HCT116 (cell line): Measurements from ENCODE around the gene KAZN. TPM values are rescaled to one million over a fixed set of nuclear protein-coding genes. Genes with fewer than 3 reads are reported as not detected.

Experiments used
- ATAC-seq: fragments of 200-7000 bp; cut with Tn5 transposase; 2 replicates; pipeline ENCODE4 v1.9.1; 2020; ENCODE audit warnings: mild to moderate bottlenecking, moderate library complexity
- BruUV-seq: library from RNA; stranded (reverse); fragments of 400-500 nt; replicated peaks from 2 replicates; lab custom pipeline; 2021; lab: Mats Ljungman, UMichigan
- CTCF ChIA-PET: fragments of 300-600 bp; sonication (Branson Sonifier 250); formaldehyde crosslinking; loops from one replicate; lab custom pipeline; 2021; ENCODE audit warnings: antibody characterized with exemption; lab: Charles Lee
- POLR2A ChIA-PET: fragments of 300-600, 350-600 bp; sonication (Branson Sonifier 250); formaldehyde crosslinking; loops from one replicate; lab custom pipeline; 2021; ENCODE audit warnings: antibody characterized with exemption; lab: Charles Lee
- RAD21 ChIA-PET, 2 experiments: fragments of 300-600 bp; sonication (Branson Sonifier 250); formaldehyde crosslinking; loops; one replicate each; lab custom pipeline; 2023; ENCODE audit warnings: low total read pairs in 2 of 2; ENCODE audit not compliant: uncharacterized antibody in 2 of 2, unreplicated experiment in 2 of 2, low non-redundant PET in 1 of 2; lab: Charles Lee
- DNase-seq: peaks from one replicate; pipeline ENCODE4 v3.0.0-alpha.2; 2010; ENCODE audit warnings: low read depth, low spot score
- H2AFZ ChIP-seq: fragments of 200-600 bp; shearing (Covaris generic), sonication (generic); 2 replicates; pipeline ENCODE4 v1.6.1; 2017; ENCODE audit warnings: low read depth, mixed run types, mixed read lengths, antibody characterized with exemption, low read length; ENCODE audit not compliant: poor library complexity, severe bottlenecking
- H3K27ac ChIP-seq: 2 replicates; pipeline ENCODE4 v1.5.1; 2012; ENCODE audit warnings: low read depth, low read length
- H3K27me3 ChIP-seq: fragments of 200-600 bp; sonication (generic); 2 replicates; pipeline ENCODE4 v1.6.1; 2016; ENCODE audit warnings: mixed run types, low read length, mixed read lengths; ENCODE audit not compliant: insufficient read depth
- H3K36me3 ChIP-seq, 2 experiments: fragments of 200-500 bp in 1 of 2; fragments of 200-600 bp in 1 of 2; sonication (Bioruptor generic) in 1 of 2; sonication (generic) in 1 of 2; 2 replicates each; pipeline versions ENCODE4 v1.5.1 to v1.6.1; 2014 to 2016; ENCODE audit warnings: low read length in 2 of 2, inconsistent platforms in 1 of 2, mixed read lengths in 1 of 2, mixed run types in 1 of 2; ENCODE audit not compliant: insufficient read depth in 2 of 2, control insufficient read depth in 1 of 2
- H3K4me1 ChIP-seq, 2 experiments: fragments of 200-600 bp in 1 of 2; sonication (generic) in 1 of 2; 2 replicates each; pipeline versions ENCODE4 v1.5.1 to v1.6.1; 2012 to 2017; ENCODE audit warnings: low read length in 2 of 2, inconsistent platforms in 1 of 2, mild to moderate bottlenecking in 1 of 2, mixed read lengths in 1 of 2, mixed run types in 1 of 2, moderate library complexity in 1 of 2; ENCODE audit not compliant: insufficient read depth in 2 of 2, control insufficient read depth in 1 of 2
- H3K4me2 ChIP-seq: fragments of 200-600 bp; sonication (generic); 2 replicates; pipeline ENCODE4 v1.6.1; 2017; ENCODE audit warnings: mixed run types, low read length, mixed read lengths
- H3K4me3 ChIP-seq, 2 experiments: fragments of 200-600 bp in 1 of 2; sonication (generic) in 1 of 2; replicated peaks in 1 of 2; 2 replicates each; pipeline ENCODE4 v1.5.1; 2011 to 2016; ENCODE audit warnings: low read length in 2 of 2, control low read depth in 1 of 2, low read depth in 1 of 2, mild to moderate bottlenecking in 1 of 2, mixed read lengths in 1 of 2, mixed run types in 1 of 2
- H3K79me2 ChIP-seq: fragments of 200-600 bp; sonication (generic); 2 replicates; pipeline ENCODE4 v1.6.1; 2017; ENCODE audit warnings: mild to moderate bottlenecking, mixed run types, low read length, moderate library complexity, mixed read lengths; ENCODE audit not compliant: insufficient read depth
- H3K9ac ChIP-seq: fragments of 200-600 bp; sonication (generic); 2 replicates; pipeline ENCODE4 v1.6.1; 2016; ENCODE audit warnings: low read length, mixed read lengths
- H3K9me2 ChIP-seq: fragments of 200-600 bp; sonication (generic), shearing (Covaris generic); 2 replicates; pipeline ENCODE4 v1.6.1; 2017; ENCODE audit warnings: mixed run types, mild to moderate bottlenecking, moderate library complexity; ENCODE audit not compliant: insufficient read depth
- H3K9me3 ChIP-seq, 2 experiments: fragments of 200-500 bp in 1 of 2; fragments of 200-600 bp in 1 of 2; sonication (Bioruptor generic) in 1 of 2; sonication (generic) in 1 of 2; 2 replicates each; pipeline ENCODE4 v1.6.1; 2014 to 2017; ENCODE audit warnings: low read length in 2 of 2, mixed read lengths in 2 of 2, inconsistent platforms in 1 of 2, low read depth in 1 of 2, mild to moderate bottlenecking in 1 of 2, mixed run types in 1 of 2, moderate library complexity in 1 of 2; ENCODE audit not compliant: control insufficient read depth in 1 of 2, insufficient read depth in 1 of 2
- H4K20me1 ChIP-seq: fragments of 200-600 bp; sonication (generic), shearing (Covaris generic); 2 replicates; pipeline ENCODE4 v1.6.1; 2017; ENCODE audit warnings: mixed run types, mild to moderate bottlenecking, moderate library complexity; ENCODE audit not compliant: insufficient read depth
- CEBPB ChIP-seq: IDR thresholded peaks from 2 replicates; pipeline ENCODE4 v1.6.1; 2012; ENCODE audit warnings: low read depth
- ELF1 ChIP-seq: IDR thresholded peaks from 2 replicates; pipeline ENCODE4 v1.6.1; 2012; ENCODE audit warnings: low read depth, borderline replicate concordance
- JUND ChIP-seq: IDR thresholded peaks from 2 replicates; pipeline ENCODE4 v1.6.1; 2012
- POLR2A ChIP-seq: IDR thresholded peaks from 2 replicates; pipeline ENCODE4 v1.7.0; 2011; ENCODE audit warnings: borderline replicate concordance; ENCODE audit not compliant: insufficient read depth, insufficient read length; ENCODE audit errors: extremely low read depth
- YY1 ChIP-seq: IDR thresholded peaks from 2 replicates; pipeline ENCODE4 v1.6.1; 2011; ENCODE audit warnings: low read length, low read depth, moderate library complexity, mild to moderate bottlenecking; ENCODE audit not compliant: insufficient replicate concordance; ENCODE audit errors: extremely low read depth
- ZFX ChIP-seq: fragments of 450-650 bp; IDR thresholded peaks from 2 replicates; pipeline ENCODE4 v1.6.1; 2017
- intact Hi-C: fragments of 100-400 bp; cut with micrococcal nuclease; formaldehyde crosslinking; loops from 2 replicates; pipeline ENCODE4 v1.10.0; 2022
- total RNA-seq: library from RNA; stranded (reverse); gene quantifications from one replicate; pipeline ENCODE4 v1.2.1, GENCODE V29; 2021; ENCODE audit not compliant: unreplicated experiment
- TF ChIP-seq, protein P1 (sequence below): IDR thresholded peaks from 2 replicates; pipeline ENCODE4 v1.6.1; 2012; ENCODE audit warnings: low read depth
- TF ChIP-seq, protein P2 (sequence below): IDR thresholded peaks from 2 replicates; pipeline ENCODE4 v1.6.1; 2011; ENCODE audit warnings: mild to moderate bottlenecking, low read length, moderate library complexity; ENCODE audit not compliant: insufficient replicate concordance; ENCODE audit errors: extremely low read depth

Gene KAZN
- total RNA-seq, 1 experiment from 2014 or later, result 13.4 TPM

DNA sequence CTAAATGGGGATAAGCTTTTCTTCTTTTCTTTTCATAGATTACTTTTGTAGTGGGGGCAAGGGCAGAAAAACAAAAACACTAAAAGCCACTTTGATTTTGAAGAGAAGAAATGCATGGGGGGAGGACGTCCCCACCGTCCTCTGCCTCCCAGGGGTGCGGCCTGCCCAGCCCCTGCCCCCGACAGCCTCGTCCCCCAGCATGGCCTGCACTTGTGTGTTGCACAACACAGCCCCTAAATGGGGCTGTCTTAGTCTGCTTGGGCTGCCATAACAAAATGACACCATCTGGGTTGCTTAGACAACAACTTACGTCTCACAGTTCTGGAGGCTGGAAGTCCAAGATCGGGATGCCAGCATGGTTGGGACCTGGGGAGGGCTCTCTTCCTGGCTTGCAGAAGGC lies 497.8 kb downstream of the KAZN start:
- no peaks in the 10 kb centered on the region for H3K9me2 ChIP-seq
- H3K4me1 ChIP-seq, result 0 out of 4 replicates have a peak, but pooled peaks cover 0 to 2% of the 10 kb centered on the region in 2 experiments
- ChIA-PET CTCF (no interaction called here), RAD21 (no interaction called here), POLR2A (no interaction called here)
- no TSS peak for BruUV-seq
- H2AFZ ChIP-seq, result no peak overlapping the region
- H3K27ac ChIP-seq, result no peak overlapping the region
- no peak for ATAC-seq
- H3K27me3 ChIP-seq, result peaks cover 7% of the 10 kb centered on the region; the same call in 1 of the 2 replicates
- H3K79me2 ChIP-seq, result no peaks in the 10 kb centered on the region
- H3K4me3 ChIP-seq, result no peak overlapping the region
- H3K9ac ChIP-seq, result no peak overlapping the region
- no peak for DNase-seq
- no peaks in the 10 kb centered on the region for H3K9me3 ChIP-seq
- no peak overlapping the region for H3K4me2 ChIP-seq
- H3K36me3 ChIP-seq, result no peaks in the 10 kb centered on the region
- intact Hi-C loops, result loop anchor here (5.0 kb wide), 1 partner anchor 1129 kb away; no protein-coding TSS in a partner anchor
- H4K20me1 ChIP-seq, result no peaks in the 10 kb centered on the region
- TF ChIP-seq POLR2A (no peak), ZFX (no peak), ELF1 (no peak), YY1 (no peak), JUND (no peak), CEBPB (no peak)
- TF ChIP-seq, protein P1, sequence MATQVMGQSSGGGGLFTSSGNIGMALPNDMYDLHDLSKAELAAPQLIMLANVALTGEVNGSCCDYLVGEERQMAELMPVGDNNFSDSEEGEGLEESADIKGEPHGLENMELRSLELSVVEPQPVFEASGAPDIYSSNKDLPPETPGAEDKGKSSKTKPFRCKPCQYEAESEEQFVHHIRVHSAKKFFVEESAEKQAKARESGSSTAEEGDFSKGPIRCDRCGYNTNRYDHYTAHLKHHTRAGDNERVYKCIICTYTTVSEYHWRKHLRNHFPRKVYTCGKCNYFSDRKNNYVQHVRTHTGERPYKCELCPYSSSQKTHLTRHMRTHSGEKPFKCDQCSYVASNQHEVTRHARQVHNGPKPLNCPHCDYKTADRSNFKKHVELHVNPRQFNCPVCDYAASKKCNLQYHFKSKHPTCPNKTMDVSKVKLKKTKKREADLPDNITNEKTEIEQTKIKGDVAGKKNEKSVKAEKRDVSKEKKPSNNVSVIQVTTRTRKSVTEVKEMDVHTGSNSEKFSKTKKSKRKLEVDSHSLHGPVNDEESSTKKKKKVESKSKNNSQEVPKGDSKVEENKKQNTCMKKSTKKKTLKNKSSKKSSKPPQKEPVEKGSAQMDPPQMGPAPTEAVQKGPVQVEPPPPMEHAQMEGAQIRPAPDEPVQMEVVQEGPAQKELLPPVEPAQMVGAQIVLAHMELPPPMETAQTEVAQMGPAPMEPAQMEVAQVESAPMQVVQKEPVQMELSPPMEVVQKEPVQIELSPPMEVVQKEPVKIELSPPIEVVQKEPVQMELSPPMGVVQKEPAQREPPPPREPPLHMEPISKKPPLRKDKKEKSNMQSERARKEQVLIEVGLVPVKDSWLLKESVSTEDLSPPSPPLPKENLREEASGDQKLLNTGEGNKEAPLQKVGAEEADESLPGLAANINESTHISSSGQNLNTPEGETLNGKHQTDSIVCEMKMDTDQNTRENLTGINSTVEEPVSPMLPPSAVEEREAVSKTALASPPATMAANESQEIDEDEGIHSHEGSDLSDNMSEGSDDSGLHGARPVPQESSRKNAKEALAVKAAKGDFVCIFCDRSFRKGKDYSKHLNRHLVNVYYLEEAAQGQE, result no peak
- TF ChIP-seq, protein P2, sequence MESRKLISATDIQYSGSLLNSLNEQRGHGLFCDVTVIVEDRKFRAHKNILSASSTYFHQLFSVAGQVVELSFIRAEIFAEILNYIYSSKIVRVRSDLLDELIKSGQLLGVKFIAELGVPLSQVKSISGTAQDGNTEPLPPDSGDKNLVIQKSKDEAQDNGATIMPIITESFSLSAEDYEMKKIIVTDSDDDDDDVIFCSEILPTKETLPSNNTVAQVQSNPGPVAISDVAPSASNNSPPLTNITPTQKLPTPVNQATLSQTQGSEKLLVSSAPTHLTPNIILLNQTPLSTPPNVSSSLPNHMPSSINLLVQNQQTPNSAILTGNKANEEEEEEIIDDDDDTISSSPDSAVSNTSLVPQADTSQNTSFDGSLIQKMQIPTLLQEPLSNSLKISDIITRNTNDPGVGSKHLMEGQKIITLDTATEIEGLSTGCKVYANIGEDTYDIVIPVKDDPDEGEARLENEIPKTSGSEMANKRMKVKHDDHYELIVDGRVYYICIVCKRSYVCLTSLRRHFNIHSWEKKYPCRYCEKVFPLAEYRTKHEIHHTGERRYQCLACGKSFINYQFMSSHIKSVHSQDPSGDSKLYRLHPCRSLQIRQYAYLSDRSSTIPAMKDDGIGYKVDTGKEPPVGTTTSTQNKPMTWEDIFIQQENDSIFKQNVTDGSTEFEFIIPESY, result no peak
